ENCODE measurements around the gene CPT1C.

The CPT1C gene

DNA sequence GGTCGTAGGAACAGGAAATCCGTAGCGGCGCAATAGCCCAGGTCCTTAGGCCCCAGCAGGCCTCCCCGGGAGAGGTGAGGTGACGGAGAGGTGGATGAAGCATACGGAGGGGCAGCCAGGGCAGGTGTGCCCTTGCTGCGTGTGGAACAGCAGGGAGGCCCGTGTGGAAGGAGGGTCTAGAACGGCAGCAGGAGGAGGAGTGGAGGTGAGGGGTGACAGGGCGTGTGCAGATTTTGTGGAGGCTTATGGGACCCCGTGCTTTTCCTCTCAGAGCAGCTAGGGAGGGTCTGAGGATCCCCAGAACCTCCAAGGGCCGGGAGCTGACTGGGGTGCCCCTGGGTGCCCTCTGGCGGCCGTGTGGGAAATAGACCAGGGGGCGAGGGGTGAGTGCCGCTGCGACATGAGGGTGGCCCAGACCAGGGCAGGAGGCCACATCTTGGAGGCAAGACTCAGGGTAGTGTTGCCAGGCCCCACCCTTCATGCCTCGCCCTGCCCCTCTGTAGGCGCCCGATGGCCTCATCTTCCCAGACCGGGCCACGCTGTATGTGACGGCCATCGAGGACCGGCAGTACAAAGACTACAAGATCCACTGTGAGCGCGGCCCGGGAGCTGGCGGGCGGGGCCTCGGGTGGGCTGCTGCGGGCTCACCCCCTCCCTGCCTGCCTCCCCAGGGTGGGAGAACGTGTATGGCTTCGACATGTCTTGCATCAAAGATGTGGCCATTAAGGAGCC lies 6.5 kb upstream of the CPT1C start:
- DNase-seq: no peak

DNA sequence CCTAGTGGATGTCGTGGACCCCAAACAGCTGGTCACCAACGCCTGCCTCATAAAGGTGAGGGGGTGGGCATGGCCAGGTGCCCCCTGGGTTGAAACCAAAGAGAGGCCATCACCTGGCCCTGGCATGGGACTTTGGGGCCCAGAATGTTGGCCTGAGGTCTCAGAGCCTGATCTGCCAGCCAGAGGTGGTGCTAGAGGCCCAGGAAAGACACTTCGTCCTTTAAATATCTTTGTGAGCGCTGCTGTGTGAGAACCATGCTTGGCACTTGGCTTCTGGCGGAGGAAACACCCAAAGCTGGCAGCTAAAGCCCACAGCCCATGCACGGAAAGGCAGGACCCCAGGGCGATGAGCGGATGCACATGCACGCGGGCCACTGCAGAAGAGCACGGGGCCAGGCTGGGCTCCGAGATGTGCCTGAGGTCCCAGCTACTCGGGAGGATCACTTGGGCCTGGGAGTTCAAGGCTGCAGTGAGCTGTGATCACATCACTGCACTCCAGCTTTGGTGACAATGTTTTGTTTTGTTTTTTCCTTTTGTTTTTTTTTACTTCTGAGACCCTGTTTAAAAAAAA lies 5.8 kb upstream of the CPT1C start:
- DNase-seq: no peak

DNA sequence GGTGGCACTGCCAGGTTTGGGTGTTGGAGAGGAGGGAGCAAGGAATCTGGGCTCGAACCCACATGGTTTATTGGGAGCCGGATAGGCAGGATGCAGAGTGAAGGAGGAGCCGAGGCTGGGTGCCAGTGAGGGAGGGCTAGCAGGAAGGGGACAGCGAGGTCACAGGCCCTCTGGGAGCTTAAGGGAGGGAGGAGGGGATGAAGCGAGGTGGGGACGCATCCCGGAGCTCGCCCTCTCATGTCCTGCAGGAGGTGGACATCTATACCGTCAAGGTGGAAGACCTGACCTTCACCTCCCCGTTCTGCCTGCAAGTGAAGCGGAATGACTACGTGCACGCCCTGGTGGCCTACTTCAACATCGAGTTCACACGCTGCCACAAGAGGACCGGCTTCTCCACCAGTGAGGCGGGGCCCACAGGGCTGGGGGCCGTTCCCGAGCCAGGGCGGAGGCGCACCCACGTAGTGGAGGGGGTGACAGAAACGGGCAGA lies 5.0 kb upstream of the CPT1C start:
- no peak for DNase-seq

DNA sequence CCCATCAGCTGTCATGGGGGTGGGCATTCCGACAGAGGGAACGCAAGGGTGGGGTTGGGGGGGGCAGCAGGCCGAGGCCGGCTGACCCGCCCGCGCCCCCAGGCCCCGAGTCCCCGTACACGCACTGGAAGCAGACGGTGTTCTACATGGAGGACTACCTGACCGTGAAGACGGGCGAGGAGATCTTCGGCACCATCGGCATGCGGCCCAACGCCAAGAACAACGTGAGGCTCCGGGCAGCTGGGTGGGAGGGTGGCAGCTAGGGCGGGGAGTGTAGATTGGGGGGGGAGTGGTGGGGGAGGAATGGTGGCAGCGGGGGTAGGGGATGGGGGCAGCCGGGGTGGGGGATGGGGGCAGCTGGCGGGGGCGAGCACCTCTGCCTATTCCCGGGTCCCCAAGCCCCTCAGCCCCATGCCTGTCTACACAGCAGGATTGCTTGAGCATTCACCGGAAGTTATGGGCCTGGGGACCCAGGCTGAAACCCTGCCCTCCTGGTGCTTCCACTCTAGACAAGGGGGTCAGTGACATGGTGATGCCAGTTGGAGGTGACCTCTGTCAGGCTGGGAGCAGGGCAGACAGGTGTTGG lies 4.3 kb upstream of the CPT1C start:
- DNase-seq: no peak

DNA sequence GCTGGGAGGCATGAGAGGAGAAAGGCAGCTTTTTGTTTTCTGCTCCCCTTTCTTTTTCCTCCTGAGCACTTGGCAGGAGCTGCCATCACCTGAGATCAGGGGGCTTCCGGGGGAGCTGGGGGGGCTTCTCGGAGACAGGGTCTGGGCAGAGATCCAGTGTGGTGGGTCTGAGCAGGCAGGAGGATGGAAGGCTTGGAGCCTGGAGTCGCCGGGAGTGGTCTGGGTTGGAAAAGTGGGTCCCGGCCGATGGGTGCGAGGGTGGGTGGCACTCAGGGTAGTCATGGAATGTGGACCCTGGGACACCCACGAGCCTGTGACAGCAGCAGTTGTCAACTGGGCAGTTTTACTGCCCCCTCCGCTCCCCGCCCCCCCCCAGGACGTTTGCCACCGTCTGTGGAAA lies 3.8 kb upstream of the CPT1C start:
- DNase-seq: no peak

DNA sequence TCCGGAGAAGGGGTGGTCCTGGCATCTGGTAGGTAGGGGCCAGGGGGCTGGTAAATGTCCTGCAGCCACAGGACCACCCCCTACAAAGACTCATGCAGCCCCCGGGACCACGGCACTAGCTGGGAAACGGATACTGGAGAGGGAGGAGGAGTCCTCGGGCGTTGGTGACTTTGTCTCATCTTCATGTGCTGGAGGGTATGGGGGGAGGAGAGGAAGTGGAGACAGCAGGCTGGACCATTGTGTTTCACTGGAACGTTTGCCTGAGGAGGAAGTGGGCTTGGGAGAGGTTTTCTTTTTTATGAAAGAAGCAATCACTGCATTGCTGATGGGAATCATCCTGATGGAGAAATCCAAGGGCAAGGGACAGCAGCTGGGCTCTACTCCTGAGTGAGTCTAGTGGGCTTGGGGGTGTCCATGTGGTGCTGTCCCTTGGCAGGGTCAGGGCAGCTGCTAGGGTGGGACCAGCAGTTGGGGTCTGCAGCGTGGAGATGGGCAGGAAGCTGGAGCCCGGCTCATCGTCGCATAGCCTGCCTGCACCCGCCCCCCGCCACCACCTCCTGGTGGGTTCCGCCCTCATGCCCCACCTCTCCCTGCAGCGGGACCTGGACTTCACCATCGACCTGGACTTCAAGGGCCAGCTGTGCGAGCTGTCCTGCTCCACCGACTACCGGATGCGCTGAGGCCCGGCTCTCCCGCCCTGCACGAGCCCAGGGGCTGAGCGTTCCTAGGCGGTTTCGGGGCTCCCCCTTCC lies 3.2 kb upstream of the CPT1C start:
- no peak for DNase-seq

DNA sequence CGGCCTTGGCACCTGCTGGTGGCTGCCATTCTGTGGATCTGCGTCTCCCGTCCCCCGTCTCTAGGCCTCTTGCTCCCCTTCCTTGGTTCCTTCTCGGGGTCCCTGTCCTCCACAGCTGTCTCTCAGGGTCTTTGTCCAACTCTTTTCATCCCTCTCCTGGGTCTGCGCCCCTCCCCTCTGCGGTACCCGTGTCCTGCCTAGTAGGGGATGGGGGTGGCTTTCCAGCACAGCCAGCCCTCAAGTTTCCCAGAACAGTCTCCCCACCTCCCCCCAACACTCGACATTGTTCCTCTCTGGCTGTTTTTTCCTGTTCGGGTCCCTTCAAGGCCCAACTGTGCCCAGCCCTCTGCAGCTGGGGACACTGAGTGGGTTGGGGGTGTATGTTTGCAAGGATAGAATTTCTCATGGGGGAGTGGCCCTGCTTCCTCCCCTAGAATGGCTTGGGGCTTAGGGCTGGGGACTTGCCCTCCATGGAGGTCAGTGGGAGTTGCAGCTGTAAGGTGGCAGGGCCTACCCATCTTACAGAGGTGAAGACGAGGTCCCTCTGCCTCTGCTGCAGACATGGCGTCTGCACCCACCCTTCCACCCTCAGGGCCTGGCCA lies 2.3 kb upstream of the CPT1C start:
- DNase-seq: no peak

DNA sequence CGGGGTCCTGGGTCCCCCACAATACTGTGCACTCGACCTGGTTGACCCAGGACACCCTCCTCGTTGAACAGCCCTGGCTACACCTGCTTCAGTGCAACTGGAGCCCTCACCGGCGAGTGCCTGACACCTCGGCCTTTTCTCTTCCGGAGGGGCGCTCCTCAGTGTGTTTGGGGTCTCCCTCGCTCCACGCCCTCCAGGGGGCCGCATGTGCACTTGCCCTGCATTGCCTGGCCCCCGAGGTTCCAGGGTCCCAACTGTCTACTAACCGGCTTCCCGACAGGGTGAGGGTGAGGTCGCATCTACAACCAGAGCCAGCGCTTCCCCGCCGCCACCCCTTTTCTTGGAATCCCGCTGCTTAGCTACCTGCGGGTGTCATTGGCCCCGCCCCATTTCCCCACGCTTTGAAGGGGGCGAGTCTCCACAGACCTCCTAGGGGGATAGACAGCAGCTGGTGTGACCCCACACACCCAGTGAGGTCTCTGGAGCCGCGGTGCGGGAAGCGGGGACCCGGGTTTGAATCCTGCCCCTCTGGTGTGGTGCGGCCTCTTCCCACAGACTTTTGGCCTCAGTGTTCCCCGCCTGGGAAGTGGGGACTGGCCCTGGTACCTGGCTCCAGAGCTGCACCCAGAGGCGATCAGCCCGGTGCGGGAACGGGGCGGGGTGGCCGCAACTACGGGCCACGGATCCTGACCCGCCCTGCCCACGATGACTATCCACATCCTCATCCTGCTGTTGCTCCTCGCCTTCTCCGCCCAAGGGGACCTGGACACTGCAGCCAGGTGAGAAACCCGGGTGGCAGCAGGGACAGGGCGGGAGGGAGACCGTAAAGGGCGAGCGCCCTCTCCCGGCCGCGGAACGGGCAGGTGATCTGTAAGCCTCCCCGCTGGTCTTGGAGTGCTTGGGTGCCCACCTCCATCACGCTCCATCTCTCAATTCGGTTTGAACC lies 1.5 kb upstream of the CPT1C start, which contains the start of gene ADM5:
ADM5 (plus strand) TSS at position 462 of the 946 bp plus-strand sequence; CDS start at position 706, 244 bp downstream.
- DNase-seq: no peak

DNA sequence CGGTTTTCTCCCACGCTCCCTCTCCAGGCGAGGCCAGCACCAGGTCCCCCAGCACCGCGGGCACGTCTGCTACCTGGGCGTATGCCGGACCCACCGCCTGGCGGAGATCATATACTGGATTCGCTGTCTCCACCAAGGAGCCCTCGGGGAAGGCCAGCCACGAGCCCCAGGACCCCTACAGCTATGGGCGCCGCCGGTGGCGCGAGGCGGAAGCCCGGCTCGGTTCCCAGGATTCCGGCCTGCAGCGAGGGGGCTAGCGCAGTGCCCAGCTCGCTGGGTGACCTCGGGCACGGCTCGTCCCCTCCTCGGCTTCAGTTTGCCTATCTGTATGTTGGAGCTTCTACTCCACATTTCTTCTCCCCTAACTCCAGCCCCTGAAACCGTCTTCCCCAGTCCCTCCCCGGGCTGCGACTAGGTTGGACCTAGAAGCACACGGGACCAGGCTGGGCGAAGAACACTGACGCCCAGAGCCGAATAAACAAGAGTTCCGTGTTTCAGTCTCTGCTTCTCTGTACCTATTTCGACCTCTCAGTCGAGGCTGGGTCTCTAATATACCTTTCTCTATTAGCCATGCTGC lies 749 bp upstream of the CPT1C start:
- no peak for DNase-seq

DNA sequence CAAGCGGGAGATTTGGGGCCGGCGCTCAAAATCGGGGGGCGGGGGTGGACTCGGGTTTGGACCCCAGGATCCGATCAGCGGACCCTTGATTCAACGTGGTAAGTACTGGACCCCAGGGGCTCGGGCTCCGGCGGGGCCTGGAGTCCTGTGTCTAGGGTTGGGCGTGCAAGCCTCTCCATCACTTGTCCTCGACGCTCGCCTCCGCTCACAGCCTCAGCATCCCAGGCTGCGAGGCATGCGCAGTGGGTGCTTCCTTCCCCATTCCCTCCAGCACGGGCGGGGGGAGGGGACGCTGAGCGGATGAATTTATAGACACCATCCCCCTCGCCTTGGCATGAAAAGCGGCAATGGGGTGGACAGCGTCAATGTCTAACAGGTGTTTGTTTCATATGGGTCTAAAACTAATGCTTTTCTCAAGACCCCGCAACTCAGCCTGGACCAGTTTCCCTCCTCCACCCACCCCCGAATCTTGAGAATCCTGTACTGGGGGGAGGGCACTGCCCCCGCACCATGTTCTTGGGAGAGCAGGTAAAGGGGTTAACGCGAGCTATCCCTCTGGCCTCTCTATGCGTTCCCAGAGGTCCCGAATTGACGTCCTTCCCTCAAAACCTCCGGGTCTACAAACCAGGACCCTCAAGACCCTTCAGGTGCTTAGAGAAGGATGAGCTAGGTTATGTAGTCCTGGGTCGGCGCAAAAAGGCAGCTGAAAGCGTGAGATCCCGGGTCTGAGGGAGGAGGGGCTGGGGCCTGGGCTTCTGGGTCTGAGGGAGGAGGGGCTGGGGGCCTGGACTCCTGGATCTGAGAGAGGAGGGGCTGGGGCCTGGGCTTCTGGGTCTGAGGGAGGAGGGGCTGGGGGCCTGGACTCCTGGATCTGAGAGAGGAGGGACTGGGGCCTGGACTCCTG lies 579 bp downstream of the CPT1C start:
- peak; percentile 27 for DNase-seq

DNA sequence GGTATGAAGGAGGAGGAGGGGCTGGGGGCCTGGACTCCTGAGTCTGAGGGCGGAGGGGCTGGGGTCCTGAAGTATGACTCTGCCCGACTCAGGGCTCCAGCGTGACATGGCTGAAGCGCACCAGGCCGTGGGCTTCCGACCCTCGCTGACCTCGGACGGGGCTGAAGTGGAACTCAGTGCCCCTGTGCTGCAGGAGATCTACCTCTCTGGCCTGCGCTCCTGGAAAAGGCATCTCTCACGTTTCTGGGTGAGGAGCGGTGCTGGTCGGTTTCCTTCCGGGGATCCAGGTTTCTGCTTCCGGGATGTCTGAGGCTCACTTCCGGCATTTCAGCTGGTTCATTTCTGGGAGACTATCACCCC lies 1.2 kb downstream of the CPT1C start:
- DNase-seq: no peak

DNA sequence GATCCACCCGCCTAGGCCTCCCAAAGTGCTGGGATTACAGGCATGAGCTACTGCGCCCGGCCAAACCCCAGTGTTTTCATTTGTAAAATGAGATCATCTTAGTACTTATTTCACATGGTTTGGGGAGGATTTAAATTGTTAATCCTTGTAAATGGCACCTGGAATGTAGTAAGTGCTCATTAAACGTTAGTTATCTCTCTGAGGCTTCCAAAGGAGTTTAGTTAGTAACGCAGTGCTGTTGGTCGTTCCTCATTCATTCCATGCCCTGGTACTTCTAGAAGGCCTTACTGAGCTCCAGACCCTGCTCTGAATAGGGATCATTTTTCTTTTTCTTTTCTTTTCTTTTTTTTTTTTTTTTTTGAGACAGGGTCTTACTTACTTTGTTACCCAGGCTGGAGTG lies 5.2 kb downstream of the CPT1C start:
- DNase-seq: no peak

DNA sequence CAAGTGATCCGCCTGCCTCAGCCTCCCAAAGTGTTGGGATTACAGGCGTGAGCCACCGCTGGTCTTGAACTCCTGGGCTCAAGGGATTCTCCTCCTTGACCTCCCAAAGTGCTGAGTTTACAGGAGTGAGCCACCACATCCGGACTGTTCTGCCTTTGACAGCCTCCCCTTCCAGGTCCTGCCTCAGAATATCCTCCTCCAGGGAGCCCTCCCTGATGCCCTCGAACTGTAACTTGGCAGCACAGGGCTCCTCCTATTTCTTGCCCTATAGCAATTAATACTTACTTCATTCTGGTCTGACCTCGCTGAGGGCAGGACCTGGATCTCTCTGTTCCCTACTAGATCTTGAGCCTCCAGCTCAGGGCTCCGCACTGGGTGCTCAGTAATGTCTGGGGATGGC lies 5.9 kb downstream of the CPT1C start:
- no peak for DNase-seq

DNA sequence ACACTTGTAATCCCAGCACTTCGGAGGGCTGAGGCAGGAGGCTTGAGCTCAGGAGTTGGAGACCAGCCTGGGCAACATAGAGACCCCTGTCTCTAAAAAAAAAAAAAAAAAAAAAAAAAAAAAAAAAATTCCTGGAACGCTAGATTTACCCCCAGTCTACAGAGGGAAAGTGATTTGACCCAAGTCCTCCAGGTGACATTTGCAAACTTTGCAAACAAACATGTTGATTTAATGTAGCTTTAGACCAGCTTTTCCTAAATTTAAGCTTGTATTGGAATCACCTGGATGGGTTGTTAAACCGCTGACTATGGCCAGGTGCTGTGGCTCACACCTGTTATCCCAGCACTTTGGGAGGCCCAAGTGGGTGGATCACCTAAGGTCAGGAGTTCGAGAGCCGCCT lies 8.4 kb downstream of the CPT1C start:
- no peak for DNase-seq

DNA sequence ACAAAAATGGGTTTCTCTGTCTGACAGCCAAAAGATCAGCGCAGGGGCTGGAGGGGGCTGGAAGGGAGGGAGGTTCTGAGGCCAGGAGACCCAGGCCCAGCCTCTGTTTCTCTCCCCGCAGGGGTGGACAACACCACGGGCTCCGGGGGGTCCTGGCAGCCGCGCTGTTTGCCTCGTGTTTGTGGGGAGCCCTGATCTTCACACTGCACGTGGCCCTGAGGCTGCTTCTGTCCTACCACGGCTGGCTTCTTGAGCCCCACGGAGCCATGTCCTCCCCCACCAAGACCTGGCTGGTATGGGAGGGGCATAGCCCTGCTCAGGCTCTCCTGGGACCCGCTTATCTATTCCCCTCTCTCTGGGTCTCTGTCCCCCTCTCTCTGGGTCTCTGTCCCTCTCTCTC lies 9.6 kb downstream of the CPT1C start:
- DNase-seq: no peak

DNA sequence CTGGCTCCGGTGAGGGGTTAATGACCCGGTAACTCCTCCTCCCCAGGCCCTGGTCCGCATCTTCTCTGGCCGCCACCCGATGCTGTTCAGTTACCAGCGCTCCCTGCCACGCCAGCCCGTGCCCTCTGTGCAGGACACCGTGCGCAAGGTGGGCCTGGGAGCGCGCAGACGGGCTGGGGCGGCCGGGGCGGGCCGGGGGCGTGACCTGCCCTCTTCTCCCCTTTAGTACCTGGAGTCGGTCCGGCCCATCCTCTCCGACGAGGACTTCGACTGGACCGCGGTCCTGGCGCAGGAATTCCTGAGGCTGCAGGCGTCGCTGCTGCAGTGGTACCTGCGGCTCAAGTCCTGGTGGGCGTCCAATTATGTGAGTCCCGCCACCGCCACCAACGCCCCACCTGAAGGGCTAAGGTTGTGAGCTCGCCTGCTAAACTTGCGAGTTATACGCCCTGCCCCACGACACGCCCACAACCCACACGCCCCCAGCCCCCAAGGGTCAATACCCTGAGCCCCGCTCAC lies 10.4 kb downstream of the CPT1C start:
- no peak for DNase-seq

DNA sequence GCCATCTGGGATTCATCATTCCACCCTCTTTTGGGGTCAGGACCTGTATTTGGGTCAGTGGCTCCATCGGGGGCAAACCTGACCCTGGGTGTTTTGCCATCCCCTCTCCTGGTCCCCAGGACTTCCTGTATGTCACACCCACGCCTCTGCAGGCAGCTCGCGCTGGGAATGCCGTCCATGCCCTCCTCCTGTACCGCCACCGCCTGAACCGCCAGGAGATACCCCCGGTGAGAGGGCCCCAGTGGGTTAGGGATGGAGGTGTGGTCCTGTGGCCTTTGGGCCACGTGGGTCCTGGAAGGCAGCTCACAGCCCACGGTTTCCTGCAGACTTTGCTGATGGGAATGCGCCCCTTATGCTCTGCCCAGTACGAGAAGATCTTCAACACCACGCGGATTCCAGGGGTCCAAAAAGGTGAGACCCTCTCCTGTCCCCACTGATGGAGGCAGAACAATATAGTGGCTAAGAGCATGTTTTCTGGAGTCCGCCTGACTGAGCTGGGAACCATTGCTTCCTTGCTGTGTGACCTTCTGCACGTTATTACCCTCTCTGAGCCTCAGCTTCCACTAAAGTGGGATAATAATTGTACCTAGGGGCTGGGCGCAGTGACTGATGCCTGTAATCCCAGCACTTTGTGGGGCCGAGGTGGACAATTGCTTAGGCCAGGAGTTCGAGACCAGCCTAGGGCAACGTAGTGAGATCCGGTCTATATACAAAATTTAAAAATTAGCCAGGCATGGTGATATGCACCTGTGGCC lies 14.1 kb downstream of the CPT1C start:
- no peak for DNase-seq

DNA sequence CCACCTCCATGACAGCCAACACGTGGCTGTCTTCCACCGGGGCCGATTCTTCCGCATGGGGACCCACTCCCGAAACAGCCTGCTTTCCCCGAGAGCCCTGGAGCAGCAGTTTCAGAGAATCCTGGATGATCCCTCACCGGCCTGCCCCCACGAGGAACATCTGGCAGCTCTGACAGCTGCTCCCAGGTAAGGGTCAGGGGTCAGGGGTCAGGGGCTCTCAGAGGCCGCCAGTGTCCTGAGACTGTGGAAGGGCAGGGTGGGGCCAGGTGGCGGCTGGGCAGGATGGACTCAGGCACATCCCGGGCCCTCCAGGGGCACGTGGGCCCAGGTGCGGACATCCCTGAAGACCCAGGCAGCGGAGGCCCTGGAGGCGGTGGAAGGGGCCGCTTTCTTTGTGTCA lies 15.0 kb downstream of the CPT1C start:
- no peak for DNase-seq

DNA sequence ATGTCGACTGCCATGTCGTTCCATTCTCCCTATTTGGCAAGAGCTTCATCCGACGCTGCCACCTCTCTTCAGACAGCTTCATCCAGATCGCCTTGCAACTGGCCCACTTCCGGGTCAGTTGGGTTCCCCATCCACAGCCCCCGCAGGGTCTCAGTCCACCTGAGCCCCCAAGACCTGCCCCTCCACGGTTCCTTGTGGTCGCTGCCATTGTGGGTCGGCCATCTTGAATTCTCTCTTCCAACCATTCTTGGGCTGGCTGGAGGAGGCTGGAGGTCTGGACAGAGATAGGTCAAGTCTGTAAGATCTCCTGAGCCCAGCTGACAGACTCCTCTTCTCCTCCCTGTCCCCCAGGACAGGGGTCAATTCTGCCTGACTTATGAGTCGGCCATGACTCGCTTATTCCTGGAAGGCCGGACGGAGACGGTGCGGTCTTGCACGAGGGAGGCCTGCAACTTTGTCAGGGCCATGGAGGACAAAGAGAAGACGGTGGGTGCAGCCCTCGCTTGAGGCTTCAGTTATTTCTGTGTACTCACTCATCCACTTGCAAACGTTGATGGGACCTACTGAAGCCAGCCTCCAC lies 19.5 kb downstream of the CPT1C start:
- no peak for DNase-seq

Data from activated CD4-positive, alpha-beta T cell treated with anti-CD3 and anti-CD28 coated beads, Interleukin-2, amount 50 U/mL, for 16 hours (primary cell).